OCI-LY1 (cell line): ENCODE results near the gene PCDHB2.

Experiments used
- EZH2 ChIP-seq: fragments of 200-600 bp; sonication (generic), shearing (Covaris generic); IDR thresholded peaks from 2 replicates; pipeline ENCODE4 v1.8.0; 2017; ENCODE audit warnings: borderline replicate concordance, mixed run types, mild to moderate bottlenecking, antibody characterized with exemption, low read length, moderate library complexity, mixed read lengths
- TF ChIP-seq, protein P1 (sequence below): fragments of 200-600 bp; sonication (generic), shearing (Covaris generic); IDR thresholded peaks from 2 replicates; pipeline ENCODE4 v1.5.1; 2017; ENCODE audit warnings: mild to moderate bottlenecking, antibody characterized with exemption, low read length, moderate library complexity, mixed read lengths

DNA sequence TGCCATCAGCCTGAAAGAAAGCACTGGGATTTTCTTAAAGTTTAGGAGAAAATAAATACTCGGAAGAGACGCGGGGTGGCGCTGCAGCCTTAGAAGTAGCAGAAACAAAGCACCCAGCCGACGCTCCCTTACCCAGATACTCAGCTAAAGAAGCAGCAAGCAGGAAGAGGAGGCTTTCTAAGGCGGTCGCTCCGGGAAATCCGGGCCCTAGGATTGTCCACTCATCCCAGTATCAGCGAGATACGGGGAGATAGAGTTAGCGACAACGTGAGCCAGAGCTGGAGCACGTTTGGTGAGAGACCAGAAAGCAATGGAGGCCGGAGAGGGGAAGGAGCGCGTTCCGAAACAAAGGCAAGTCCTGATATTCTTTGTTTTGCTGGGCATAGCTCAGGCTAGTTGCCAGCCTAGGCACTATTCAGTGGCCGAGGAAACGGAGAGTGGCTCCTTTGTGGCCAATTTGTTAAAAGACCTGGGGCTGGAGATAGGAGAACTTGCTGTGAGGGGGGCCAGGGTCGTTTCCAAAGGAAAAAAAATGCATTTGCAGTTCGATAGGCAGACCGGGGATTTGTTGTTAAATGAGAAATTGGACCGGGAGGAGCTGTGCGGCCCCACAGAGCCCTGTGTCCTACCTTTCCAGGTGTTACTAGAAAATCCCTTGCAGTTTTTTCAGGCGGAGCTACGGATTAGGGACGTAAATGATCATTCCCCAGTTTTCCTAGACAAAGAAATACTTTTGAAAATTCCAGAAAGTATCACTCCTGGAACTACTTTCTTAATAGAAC lies at the start of gene PCDHB2:
- TF ChIP-seq, protein P1, sequence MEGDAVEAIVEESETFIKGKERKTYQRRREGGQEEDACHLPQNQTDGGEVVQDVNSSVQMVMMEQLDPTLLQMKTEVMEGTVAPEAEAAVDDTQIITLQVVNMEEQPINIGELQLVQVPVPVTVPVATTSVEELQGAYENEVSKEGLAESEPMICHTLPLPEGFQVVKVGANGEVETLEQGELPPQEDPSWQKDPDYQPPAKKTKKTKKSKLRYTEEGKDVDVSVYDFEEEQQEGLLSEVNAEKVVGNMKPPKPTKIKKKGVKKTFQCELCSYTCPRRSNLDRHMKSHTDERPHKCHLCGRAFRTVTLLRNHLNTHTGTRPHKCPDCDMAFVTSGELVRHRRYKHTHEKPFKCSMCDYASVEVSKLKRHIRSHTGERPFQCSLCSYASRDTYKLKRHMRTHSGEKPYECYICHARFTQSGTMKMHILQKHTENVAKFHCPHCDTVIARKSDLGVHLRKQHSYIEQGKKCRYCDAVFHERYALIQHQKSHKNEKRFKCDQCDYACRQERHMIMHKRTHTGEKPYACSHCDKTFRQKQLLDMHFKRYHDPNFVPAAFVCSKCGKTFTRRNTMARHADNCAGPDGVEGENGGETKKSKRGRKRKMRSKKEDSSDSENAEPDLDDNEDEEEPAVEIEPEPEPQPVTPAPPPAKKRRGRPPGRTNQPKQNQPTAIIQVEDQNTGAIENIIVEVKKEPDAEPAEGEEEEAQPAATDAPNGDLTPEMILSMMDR = peak; percentile 40; the same call in 1 of the 2 replicates
- no peak for TF ChIP-seq EZH2
